H1 (cell line): Measurements from ENCODE around the gene HYAL4. TPM values are rescaled to one million over a fixed set of nuclear protein-coding genes. Genes with fewer than 3 reads are reported as not detected.
"Not testable (repeated sequence)": the region's sequence is repeated elsewhere in the genome, so short reads cannot be mapped to it uniquely, and the experiment has no call there.

Experiments used
- CTCF ChIA-PET: fragments of 300-600 bp; sonication (Branson Sonifier 250); formaldehyde crosslinking; loops from one replicate; lab custom pipeline; 2021; ENCODE audit not compliant: partially characterized antibody; lab: Charles Lee
- POLR2A ChIA-PET: fragments of 300-600 bp; sonication (Branson Sonifier 250); formaldehyde crosslinking; loops from one replicate; lab custom pipeline; 2021; ENCODE audit warnings: inconsistent platforms; ENCODE audit not compliant: partially characterized antibody; lab: Charles Lee
- DNase-seq, 2 experiments: peaks; one replicate each; pipeline versions ENCODE4 v3.0.0 to v3.0.0-alpha.2; 2010 to 2022; ENCODE audit warnings: low spot score in 2 of 2, low read depth in 1 of 2, mixed read lengths in 1 of 2
- FAIRE-seq: peaks from 2 replicates; lab custom pipeline; 2011; peaks lifted over from hg19 to GRCh38; lab: Jason Lieb, UNC
- H2AFZ ChIP-seq: 2 replicates; pipeline ENCODE4 v1.8.1; 2012; ENCODE audit warnings: low read length, inconsistent platforms
- H2AK5ac ChIP-seq: 2 replicates; pipeline ENCODE4 v1.6.1; 2013; ENCODE audit warnings: low read depth, low read length
- H2BK120ac ChIP-seq: replicated peaks from 2 replicates; pipeline ENCODE3; 2013; ENCODE audit warnings: low read depth, low read length, inconsistent platforms
- H2BK12ac ChIP-seq: 2 replicates; pipeline ENCODE4 v1.6.1; 2013; ENCODE audit warnings: low read depth, low read length
- H2BK15ac ChIP-seq: 2 replicates; pipeline ENCODE4 v1.6.1; 2013; ENCODE audit warnings: low read length
- H2BK20ac ChIP-seq: 2 replicates; pipeline ENCODE4 v1.6.1; 2013; ENCODE audit warnings: low read length
- H2BK5ac ChIP-seq: 2 replicates; pipeline ENCODE4 v1.6.1; 2013; ENCODE audit warnings: low read depth, low read length
- H3K14ac ChIP-seq: 2 replicates; pipeline ENCODE4 v1.6.1; 2013; ENCODE audit warnings: inconsistent platforms; ENCODE audit not compliant: insufficient read length
- H3K18ac ChIP-seq: 2 replicates; pipeline ENCODE4 v1.6.1; 2013; ENCODE audit warnings: low read length; ENCODE audit errors: extremely low read depth
- H3K23ac ChIP-seq: 2 replicates; pipeline ENCODE4 v1.6.1; 2013; ENCODE audit warnings: inconsistent platforms; ENCODE audit not compliant: insufficient read length
- H3K23me2 ChIP-seq: 2 replicates; pipeline ENCODE4 v1.6.1; 2013; ENCODE audit warnings: low read depth, low read length
- H3K27ac ChIP-seq: 2 replicates; pipeline ENCODE4 v1.6.1; 2011; ENCODE audit warnings: low read depth, low read length, inconsistent platforms
- H3K27me3 ChIP-seq, 4 experiments: replicated peaks in 1 of 4; 1 replicate in 1 of 4; 2 replicates in 3 of 4; pipeline versions ENCODE4 v1.6.1 to v1.8.1; 2011 to 2013; ENCODE audit warnings: low read length in 3 of 4, mild to moderate bottlenecking in 3 of 4, inconsistent platforms in 2 of 4, mixed read lengths in 2 of 4, moderate library complexity in 1 of 4; ENCODE audit not compliant: control insufficient read depth in 3 of 4, insufficient read depth in 3 of 4; ENCODE audit errors: extremely low read depth in 1 of 4
- H3K36me3 ChIP-seq, 4 experiments: 2 replicates each; pipeline versions ENCODE4 v1.6.1 to v1.8.1; 2011 to 2013; ENCODE audit warnings: mild to moderate bottlenecking in 4 of 4, low read length in 3 of 4, moderate library complexity in 2 of 4, control low read depth in 1 of 4, inconsistent platforms in 1 of 4; ENCODE audit not compliant: insufficient read depth in 4 of 4, control insufficient read depth in 2 of 4
- H3K4ac ChIP-seq: replicated peaks from 2 replicates; pipeline ENCODE3; 2013; ENCODE audit warnings: low read length, low read depth, mixed read lengths, inconsistent platforms; ENCODE audit not compliant: insufficient read length
- H3K4me1 ChIP-seq, 4 experiments: replicated peaks in 1 of 4; 1 replicate in 1 of 4; 2 replicates in 3 of 4; pipeline versions ENCODE4 v1.6.1 to v1.8.1; 2011 to 2013; ENCODE audit warnings: low read length in 3 of 4, inconsistent platforms in 2 of 4, mixed read lengths in 1 of 4; ENCODE audit not compliant: insufficient read depth in 4 of 4, control insufficient read depth in 3 of 4
- H3K4me2 ChIP-seq, 2 experiments: 2 replicates each; pipeline versions ENCODE4 v1.6.1 to v1.8.1; 2011 to 2013; ENCODE audit warnings: low read depth in 2 of 2, low read length in 2 of 2, control low read depth in 1 of 2, inconsistent platforms in 1 of 2, mild to moderate bottlenecking in 1 of 2; ENCODE audit not compliant: insufficient read depth in 1 of 2
- H3K4me3 ChIP-seq, 4 experiments: fragments of 200-600, 300-600 bp in 1 of 4; sonication (generic), shearing (Covaris generic), sonication (Bioruptor Twin) in 1 of 4; 2 replicates each; pipeline versions ENCODE4 v1.5.1 to v1.8.1; 2011 to 2016; ENCODE audit warnings: low read length in 4 of 4, low read depth in 3 of 4, control low read depth in 2 of 4, inconsistent platforms in 2 of 4, mild to moderate bottlenecking in 2 of 4, mixed read lengths in 1 of 4, moderate library complexity in 1 of 4; ENCODE audit not compliant: insufficient read depth in 2 of 4; ENCODE audit errors: extremely low read depth in 1 of 4
- H3K56ac ChIP-seq: replicated peaks from 2 replicates; pipeline ENCODE3; 2013; ENCODE audit warnings: low read depth, mild to moderate bottlenecking, mixed read lengths, low read length, inconsistent platforms; ENCODE audit not compliant: insufficient read length
- H3K79me1 ChIP-seq: 2 replicates; pipeline ENCODE4 v1.6.1; 2013; ENCODE audit warnings: low read depth, low read length, control low read depth
- H3K79me2 ChIP-seq, 2 experiments: 2 replicates each; pipeline versions ENCODE4 v1.6.1 to v1.8.1; 2012 to 2013; ENCODE audit warnings: low read length in 2 of 2, mild to moderate bottlenecking in 2 of 2, inconsistent platforms in 1 of 2; ENCODE audit not compliant: insufficient read depth in 2 of 2, control insufficient read depth in 1 of 2
- H3K9ac ChIP-seq, 4 experiments: replicated peaks in 1 of 4; 1 replicate in 1 of 4; 2 replicates in 3 of 4; pipeline versions ENCODE4 v1.6.1 to v1.8.1; 2011 to 2013; ENCODE audit warnings: low read depth in 3 of 4, low read length in 3 of 4, control low read depth in 2 of 4, mild to moderate bottlenecking in 2 of 4, moderate library complexity in 2 of 4, inconsistent platforms in 1 of 4; ENCODE audit errors: extremely low read depth in 1 of 4
- H3K9me3 ChIP-seq, 2 experiments: 2 replicates each; pipeline versions ENCODE4 v1.6.1 to v1.8.1; 2012 to 2013; ENCODE audit warnings: mild to moderate bottlenecking in 2 of 2, moderate library complexity in 2 of 2, control low read depth in 1 of 2, inconsistent platforms in 1 of 2, low read depth in 1 of 2, low read length in 1 of 2, mixed read lengths in 1 of 2; ENCODE audit not compliant: insufficient read depth in 2 of 2
- H4K20me1 ChIP-seq, 2 experiments: replicated peaks in 1 of 2; 2 replicates each; pipeline versions ENCODE3 to v1.8.1; 2011 to 2013; ENCODE audit warnings: inconsistent platforms in 2 of 2, low read length in 2 of 2, mild to moderate bottlenecking in 1 of 2; ENCODE audit not compliant: insufficient read depth in 2 of 2, control insufficient read depth in 1 of 2
- H4K5ac ChIP-seq: 2 replicates; pipeline ENCODE4 v1.6.1; 2013; ENCODE audit warnings: low read length, low read depth, mixed read lengths, inconsistent platforms; ENCODE audit not compliant: insufficient read length
- H4K8ac ChIP-seq: 2 replicates; pipeline ENCODE4 v1.8.0; 2013; ENCODE audit warnings: mild to moderate bottlenecking, moderate library complexity, low read length, inconsistent platforms; ENCODE audit not compliant: insufficient read depth; ENCODE audit errors: extremely low read depth
- H4K91ac ChIP-seq: replicated peaks from 2 replicates; pipeline ENCODE3; 2013; ENCODE audit warnings: low read length, mixed read lengths, inconsistent platforms; ENCODE audit not compliant: insufficient read length
- MAFK ChIP-seq: IDR thresholded peaks from 2 replicates; pipeline ENCODE4 v1.6.1; 2012; ENCODE audit warnings: low read depth, mild to moderate bottlenecking, improper control_type of control experiment, low read length
- WGBS, 2 experiments: shearing (Covaris generic) in 1 of 2; methylation state at CpG; one replicate each; pipeline versions ENCODE4 v1.1.6 to v1.1.7; 2013 to 2015; ENCODE audit warnings: low lambda C conversion rate in 2 of 2, mixed read lengths in 2 of 2, inconsistent platforms in 1 of 2, low coverage in 1 of 2, missing lambda C conversion rate in 1 of 2; ENCODE audit not compliant: insufficient replicate concordance in 2 of 2, insufficient coverage in 1 of 2, insufficient read length in 1 of 2; ENCODE audit errors: extremely low coverage in 1 of 2, missing lambda C conversion rate in 1 of 2; 5-methylcytosine and 5-hydroxymethylcytosine counted together
- polyA plus RNA-seq, 7 experiments: library from polyadenylated mRNA; depleted of rRNA in 3 of 7; stranded (reverse) in 5 of 7; unstranded in 2 of 7; fragments of >200 nt in 5 of 7; fragments of 200-250 nt in 2 of 7; gene quantifications; 1 replicate in 5 of 7; 2 replicates in 1 of 7; 4 replicates in 1 of 7; pipeline versions ENCODE4 v1.2.1 to v1.2.3, GENCODE V29; 2011 to 2013; ENCODE audit warnings: missing spikeins in 2 of 7, mixed read lengths in 2 of 7
- total RNA-seq: library from RNA; stranded (reverse); fragmentation: NEBNext Ultra II Directional; extraction: Animal tissue kit (Norgen Biotek cat#: 25700); gene quantifications from 2 replicates; pipeline ENCODE4 v1.2.1, GENCODE V29; 2021

The HYAL4 gene
- total and polyA plus RNA-seq, 2 of the 8 experiments (the other 6 are each of a cell fraction or from before 2014, with no cell fraction given) = not detected

DNA sequence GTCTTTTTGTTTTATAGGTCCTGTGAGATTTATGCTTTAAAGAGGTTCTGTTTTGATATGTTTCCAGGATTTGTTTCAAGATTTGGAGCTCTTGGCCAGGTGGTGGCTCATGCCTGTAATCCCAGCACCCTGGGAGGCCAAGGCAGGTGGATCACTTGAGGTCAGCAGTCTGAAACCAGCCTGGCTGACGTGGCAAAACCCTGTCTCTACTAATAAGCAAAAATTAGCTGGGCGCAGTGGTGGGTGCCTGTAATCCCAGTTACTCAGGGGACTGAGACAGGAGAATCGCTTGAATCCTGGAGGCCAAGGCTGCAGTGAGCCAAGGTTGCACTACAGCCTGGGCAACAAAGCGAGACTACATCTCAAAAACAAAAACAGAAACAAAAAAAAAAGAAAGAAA lies 8.3 kb upstream of the HYAL4 start:
- 85% methylated on average over 4 of the region's 4 CpGs; no CpG with 5 or more reads in 1 of the 2 experiments for WGBS, 2 experiments
- no peak overlapping the region for H2AFZ ChIP-seq
- H3K4me1 ChIP-seq = no peaks in the 10 kb centered on the region
- H2BK5ac ChIP-seq = no peak overlapping the region
- no peak overlapping the region for H3K4ac ChIP-seq
- H3K27me3 ChIP-seq = no peaks in the 10 kb centered on the region
- H3K4me2 ChIP-seq = no peak overlapping the region
- no peak overlapping the region for H3K56ac ChIP-seq
- H3K9me3 ChIP-seq = no peaks in the 10 kb centered on the region
- no peaks in the 10 kb centered on the region for H3K23me2 ChIP-seq
- H3K27ac ChIP-seq = no peak overlapping the region
- no peak overlapping the region for H3K18ac ChIP-seq
- no peak overlapping the region for H3K9ac ChIP-seq
- no peak for DNase-seq
- POLR2A ChIA-PET = no interaction called here
- no peak overlapping the region for H2BK20ac ChIP-seq
- no peak overlapping the region for H2BK15ac ChIP-seq
- H4K20me1 ChIP-seq = no peaks in the 10 kb centered on the region
- H2BK120ac ChIP-seq = no peak overlapping the region
- no peaks in the 10 kb centered on the region for H3K79me2 ChIP-seq
- no peak overlapping the region for H4K8ac ChIP-seq
- H4K5ac ChIP-seq = no peak overlapping the region
- H3K36me3 ChIP-seq = no peaks in the 10 kb centered on the region
- no peak overlapping the region for H4K91ac ChIP-seq
- H3K4me3 ChIP-seq = no peak overlapping the region
- no peak for FAIRE-seq
- CTCF ChIA-PET = interaction anchor here (0.6 to 1.5 kb wide), 4 partner anchors 8 to 33 kb away, joined by 3 read pairs; partner anchors contain the start of gene HYAL4
- no peak overlapping the region for H3K14ac ChIP-seq
- TF ChIP-seq MAFK = no peak
- TF ChIP-seq, all 59 proteins: peak for 0
- H3K23ac ChIP-seq = no peak overlapping the region
- H2AK5ac ChIP-seq = no peak overlapping the region
- no peak overlapping the region for H2BK12ac ChIP-seq
- no peaks in the 10 kb centered on the region for H3K79me1 ChIP-seq

DNA sequence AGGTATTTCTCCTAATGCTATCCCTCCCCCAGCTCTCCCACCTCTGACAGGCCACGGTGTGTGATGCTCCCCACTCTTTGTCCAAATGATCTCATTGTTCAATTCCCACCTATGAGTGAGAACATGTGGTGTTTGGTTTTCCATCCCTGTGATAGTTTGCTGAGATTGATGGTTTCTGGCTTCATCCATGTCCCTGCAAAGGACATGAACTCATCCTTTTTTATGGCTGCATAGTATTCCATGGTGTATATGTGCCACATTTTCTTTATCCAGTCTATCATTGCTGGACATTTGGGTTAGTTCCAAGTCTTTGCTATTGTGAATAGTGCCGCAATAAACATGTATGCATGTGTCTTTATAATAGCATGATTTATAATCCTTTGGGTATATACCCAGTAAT lies 5.9 kb upstream of the HYAL4 start:
- H2BK12ac ChIP-seq, H4K91ac ChIP-seq, H4K20me1 ChIP-seq, H2AFZ ChIP-seq, H3K79me1 ChIP-seq, H3K14ac ChIP-seq, FAIRE-seq, H3K79me2 ChIP-seq, H3K36me3 ChIP-seq, H3K23ac ChIP-seq, POLR2A ChIA-PET, H2AK5ac ChIP-seq, H3K4me1 ChIP-seq, H3K27ac ChIP-seq, H3K56ac ChIP-seq, H4K5ac ChIP-seq, H2BK120ac ChIP-seq, H3K9me3 ChIP-seq, H3K4ac ChIP-seq, DNase-seq, H3K4me3 ChIP-seq, H2BK5ac ChIP-seq, H3K9ac ChIP-seq, H3K27me3 ChIP-seq, H3K18ac ChIP-seq, H2BK20ac ChIP-seq, CTCF ChIA-PET, H2BK15ac ChIP-seq, H3K4me2 ChIP-seq, H4K8ac ChIP-seq, H3K23me2 ChIP-seq: not testable (repeated sequence)
- WGBS, 2 experiments = 90% methylated on average over 2 of the region's 2 CpGs; no CpG with 5 or more reads in 1 of the 2 experiments
